Right lobe of liver (tissue), 6 donors: Measurements from ENCODE around the gene CBX1. TPM values are rescaled to one million over a fixed set of nuclear protein-coding genes. Genes with fewer than 3 reads are reported as not detected.

Experiments used
- ATAC-seq, 4 donors: fragments of 200-7000 bp; cut with Tn5 transposase; one replicate each; pipeline ENCODE4 v1.9.1; 2020; ENCODE audit warnings: mild to moderate bottlenecking in 4 of 4, moderate library complexity in 4 of 4
- DNase-seq, 3 donors: peaks; one replicate each; pipeline ENCODE4 v3.0.0-alpha.2; 2020
- H3K27ac ChIP-seq, 3 donors: fragments of 200-600 bp; one replicate each; pipeline ENCODE4 v1.8.0; 2022
- H3K27me3 ChIP-seq, 2 donors: fragments of 200-600 bp; one replicate each; pipeline ENCODE4 v1.8.0; 2022
- H3K36me3 ChIP-seq, 4 donors: fragments of 200-600 bp; sonication (generic) in 1 of 4; one replicate each; pipeline versions ENCODE4 v1.5.1 to v1.8.0; 2017 to 2022; ENCODE audit warnings: control low read depth in 1 of 4
- H3K4me1 ChIP-seq, 4 donors: fragments of 200-600 bp; sonication (generic) in 1 of 4; one replicate each; pipeline versions ENCODE4 v1.5.1 to v1.8.0; 2017 to 2022; ENCODE audit warnings: control low read depth in 1 of 4
- H3K4me3 ChIP-seq, 3 donors: fragments of 200-600 bp; one replicate each; pipeline ENCODE4 v1.8.0; 2022
- H3K9me3 ChIP-seq, 4 donors: fragments of 200-600 bp; sonication (generic) in 1 of 4; one replicate each; pipeline versions ENCODE4 v1.5.1 to v1.8.0; 2017 to 2022; ENCODE audit warnings: control low read depth in 1 of 4
- POLR2A ChIP-seq: fragments of 450-650 bp; IDR thresholded peaks from one replicate; pipeline ENCODE4 v1.6.1; 2017; ENCODE audit warnings: antibody characterized with exemption, mild to moderate bottlenecking
- WGBS: methylation state at CpG from one replicate; pipeline ENCODE4 v1.1.6; 2018; ENCODE audit warnings: low coverage, low lambda C conversion rate; ENCODE audit not compliant: insufficient coverage; ENCODE audit errors: missing lambda C conversion rate; 5-methylcytosine and 5-hydroxymethylcytosine counted together
- intact Hi-C, 2 donors: fragments of 100-400 bp; cut with DNase I; formaldehyde crosslinking; loops; one replicate each; pipeline versions ENCODE4 v1.11.2 to v1.14.1; 2022
- total RNA-seq, 6 experiments: library from RNA; depleted of rRNA in 2 of 6; stranded (reverse); fragments of >200 nt in 2 of 6; fragmentation: NEBNext Ultra II Directional in 3 of 6; extraction: Animal tissue kit (Norgen Biotek cat#: 25700) in 3 of 6; gene quantifications; one replicate each; pipeline versions ENCODE4 v1.1.0 to v1.2.4, GENCODE V29; 2016 to 2023
- TF ChIP-seq, protein P1 (sequence below), 4 donors: fragments of 200-600 bp in 3 of 4; fragments of 450-650 bp in 1 of 4; IDR thresholded peaks; one replicate each; pipeline versions ENCODE4 v1.5.1 to v1.8.0; 2016 to 2022; ENCODE audit warnings: antibody characterized with exemption in 4 of 4, mild to moderate bottlenecking in 2 of 4
- donor health status: DM: no; HTN: yes; CAD: no.
- donor health status: DM: no; HTN: no; CAD: no.
- donor health status: DM: no; HTN: no; CAD: no.
- donor health status: DM: no; HTN: yes; CAD: no.
- donor health status: DM: no; HTN: yes; CAD: no.

Gene CBX1
- total RNA-seq, 6 experiments from 2014 or later, result 7.0 to 10.5 (median 9.9) TPM

DNA sequence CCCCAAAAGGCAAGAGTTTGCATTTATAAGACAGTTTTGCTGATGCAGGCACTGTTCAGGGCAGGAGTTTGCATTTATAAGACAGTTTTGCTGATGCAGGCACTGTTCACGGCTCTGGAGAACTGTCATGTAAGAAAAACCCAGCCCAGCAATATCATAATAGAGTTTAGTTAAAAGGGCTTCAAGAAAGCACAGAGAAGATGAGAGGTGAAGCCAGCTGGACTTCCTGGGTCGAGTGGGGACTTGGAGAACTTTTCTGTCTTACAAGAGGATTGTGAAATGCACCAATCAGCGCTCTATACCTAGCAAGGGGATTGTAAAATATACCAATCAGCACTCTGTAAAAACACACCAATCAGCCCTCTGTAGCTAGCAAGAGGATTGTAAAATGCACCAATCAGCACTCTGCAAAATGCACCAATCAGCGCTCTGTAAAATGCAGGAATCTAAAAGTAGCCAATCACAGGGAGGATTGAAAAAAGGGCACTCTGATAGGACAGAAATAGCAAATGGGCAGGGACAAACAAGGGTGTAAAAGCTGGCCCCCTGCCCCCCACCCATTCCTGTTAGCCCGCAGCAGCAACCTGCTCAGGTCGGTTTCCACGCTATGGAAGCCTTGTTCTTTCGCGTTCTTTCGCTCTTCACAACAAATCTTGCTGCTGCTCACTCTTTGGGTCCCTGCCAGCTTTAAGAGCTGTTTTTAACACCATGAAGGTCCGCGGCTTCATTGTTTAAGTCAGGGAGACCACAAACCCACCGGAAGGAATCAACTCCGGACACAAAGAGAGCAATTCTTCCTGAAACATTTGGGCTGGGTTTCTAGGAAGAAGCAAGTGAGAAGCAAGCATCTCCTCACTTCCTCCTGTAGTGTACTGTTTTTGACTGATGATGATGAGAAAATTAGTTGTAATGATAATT lies 1.8 kb upstream of the CBX1 start:
- ATAC-seq (no peak), DNase-seq (no peak)
- H3K27ac ChIP-seq, result no peak overlapping the region
- no peaks in the 10 kb centered on the region for H3K36me3 ChIP-seq
- H3K9me3 ChIP-seq, result no peaks in the 10 kb centered on the region
- intact Hi-C loops, result no loop called here
- peaks cover 0 to 7% (median 0%) of the 10 kb centered on the region in 4 donors for H3K4me1 ChIP-seq
- WGBS, result 74% methylated on average over 12 of the region's 14 CpGs
- H3K4me3 ChIP-seq, result no peak overlapping the region
- no peak for TF ChIP-seq POLR2A
- TF ChIP-seq, protein P1, sequence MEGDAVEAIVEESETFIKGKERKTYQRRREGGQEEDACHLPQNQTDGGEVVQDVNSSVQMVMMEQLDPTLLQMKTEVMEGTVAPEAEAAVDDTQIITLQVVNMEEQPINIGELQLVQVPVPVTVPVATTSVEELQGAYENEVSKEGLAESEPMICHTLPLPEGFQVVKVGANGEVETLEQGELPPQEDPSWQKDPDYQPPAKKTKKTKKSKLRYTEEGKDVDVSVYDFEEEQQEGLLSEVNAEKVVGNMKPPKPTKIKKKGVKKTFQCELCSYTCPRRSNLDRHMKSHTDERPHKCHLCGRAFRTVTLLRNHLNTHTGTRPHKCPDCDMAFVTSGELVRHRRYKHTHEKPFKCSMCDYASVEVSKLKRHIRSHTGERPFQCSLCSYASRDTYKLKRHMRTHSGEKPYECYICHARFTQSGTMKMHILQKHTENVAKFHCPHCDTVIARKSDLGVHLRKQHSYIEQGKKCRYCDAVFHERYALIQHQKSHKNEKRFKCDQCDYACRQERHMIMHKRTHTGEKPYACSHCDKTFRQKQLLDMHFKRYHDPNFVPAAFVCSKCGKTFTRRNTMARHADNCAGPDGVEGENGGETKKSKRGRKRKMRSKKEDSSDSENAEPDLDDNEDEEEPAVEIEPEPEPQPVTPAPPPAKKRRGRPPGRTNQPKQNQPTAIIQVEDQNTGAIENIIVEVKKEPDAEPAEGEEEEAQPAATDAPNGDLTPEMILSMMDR (IDR thresholded peaks at IDR 0.05), result no peak
- H3K27me3 ChIP-seq, result no peaks in the 10 kb centered on the region

DNA sequence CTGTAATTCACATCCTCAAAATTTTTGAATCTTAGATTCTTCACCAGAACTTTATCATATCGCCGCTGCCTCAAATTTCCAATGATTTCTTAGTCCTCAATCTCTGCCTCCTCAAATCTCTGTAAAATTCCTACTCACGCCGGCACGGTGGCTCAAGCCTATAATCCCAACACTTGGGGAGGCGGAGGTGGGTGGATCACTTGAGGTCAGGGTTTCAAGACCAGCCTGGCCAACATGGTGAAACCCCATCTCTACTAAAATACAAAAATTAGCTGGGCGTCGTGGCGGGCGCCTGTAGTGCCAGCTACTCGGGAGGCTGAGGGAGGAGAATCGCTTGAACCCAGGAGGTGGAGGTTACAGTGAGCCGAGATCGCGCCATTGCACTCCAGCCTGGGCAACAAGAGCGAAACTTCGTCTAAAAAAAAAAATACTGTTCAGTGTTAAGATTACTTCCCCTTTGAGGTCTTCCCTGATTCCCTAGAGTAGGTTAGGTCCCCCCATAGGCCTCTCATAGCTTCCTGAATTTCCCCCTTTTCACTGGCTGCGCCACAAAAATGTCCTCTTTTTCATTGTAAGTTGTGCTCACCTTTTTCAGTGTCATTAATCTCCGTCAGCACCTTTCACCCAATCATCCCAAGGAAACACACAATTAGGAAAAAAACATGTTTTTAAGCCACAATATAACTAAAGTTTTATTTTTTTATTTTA lies 919 bp upstream of the CBX1 start:
- 71% methylated on average over 16 of the region's 19 CpGs for WGBS
- ATAC-seq (no peak), DNase-seq (no peak)
- no peaks in the 10 kb centered on the region for H3K36me3 ChIP-seq
- intact Hi-C loops, result no loop called here
- H3K27me3 ChIP-seq, result no peaks in the 10 kb centered on the region
- H3K27ac ChIP-seq, result peak overlapping the region in 1 of 3 donors; percentile 69
- H3K4me3 ChIP-seq, result no peak overlapping the region
- H3K9me3 ChIP-seq, result no peaks in the 10 kb centered on the region
- no peak for TF ChIP-seq POLR2A
- TF ChIP-seq, protein P1 (IDR thresholded peaks at IDR 0.05), result no peak
- H3K4me1 ChIP-seq, result peaks cover 0 to 6% (median 0%) of the 10 kb centered on the region in 4 donors

DNA sequence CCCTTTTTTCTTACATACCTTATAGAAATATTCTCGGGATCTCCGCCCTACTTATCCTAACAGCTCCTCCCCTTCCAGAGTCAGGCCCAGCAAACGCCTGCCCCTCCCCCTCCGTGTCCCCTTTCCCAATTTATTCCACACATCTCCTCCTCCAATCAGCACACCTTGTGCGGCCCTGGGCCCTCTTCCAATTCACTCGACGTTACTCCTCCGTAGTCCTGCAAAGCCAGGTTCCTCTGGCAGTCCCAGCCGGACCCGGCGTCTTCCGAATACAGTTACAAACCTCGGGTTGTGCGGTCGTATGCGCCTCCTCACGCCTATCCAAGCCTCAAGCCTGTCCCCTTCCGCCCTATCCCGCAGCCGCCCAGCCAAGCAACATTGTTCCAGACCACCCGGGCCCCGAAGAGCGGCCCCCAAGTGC lies 677 bp downstream of the CBX1 start:
- intact Hi-C loops, result no loop called here
- WGBS, result under 1% methylated on average over 23 of the region's 23 CpGs
- H3K36me3 ChIP-seq, result no peaks in the 10 kb centered on the region
- TF ChIP-seq POLR2A, result no peak
- TF ChIP-seq, protein P1 (IDR thresholded peaks at IDR 0.05), result no peak
- H3K4me1 ChIP-seq, result peaks cover 0 to 6% (median 0%) of the 10 kb centered on the region in 4 donors
- H3K4me3 ChIP-seq, result peak overlapping the region; percentile 89 to 100 (median 89)
- peak overlapping the region; percentile 7 to 69 (median 68) for H3K27ac ChIP-seq
- peak; percentile 13 to 22 (median 20) for ATAC-seq
- no peaks in the 10 kb centered on the region for H3K9me3 ChIP-seq
- DNase-seq, result peak; percentile 46 to 66 (median 63)
- H3K27me3 ChIP-seq, result no peaks in the 10 kb centered on the region

DNA sequence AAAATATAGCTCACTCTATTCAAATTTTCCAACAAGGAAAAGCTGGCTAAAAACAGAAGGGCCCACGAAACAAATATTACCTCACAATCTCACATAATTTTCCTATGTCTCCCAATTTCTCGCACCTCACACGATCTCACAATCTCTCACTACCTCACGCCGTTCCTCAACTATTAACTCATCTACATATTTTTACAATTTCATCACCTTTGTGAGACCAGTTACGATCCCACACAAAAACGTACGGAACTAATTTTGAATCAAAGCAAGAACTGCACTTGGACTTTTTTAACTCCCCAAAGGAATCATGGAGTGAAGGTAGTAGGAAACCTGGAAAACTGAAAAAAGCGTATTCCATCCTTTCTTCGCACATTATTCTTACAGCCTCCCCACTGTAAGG lies 1.1 kb downstream of the CBX1 start:
- peak overlapping the region in 1 of 3 donors; percentile 68 for H3K27ac ChIP-seq

More for the DNA sequence above, 1.1 kb downstream of the CBX1 start:
- Histone ChIP-seq H3K36me3 (no peaks in the 10 kb centered on the region), H3K4me3 (peak overlapping the region; percentile 89 to 100 (median 89)), H3K27me3 (no peaks in the 10 kb centered on the region), H3K9me3 (no peaks in the 10 kb centered on the region), H3K4me1 (peaks cover 0 to 6% (median 0%) of the 10 kb centered on the region in 4 donors)
- WGBS, result 54% methylated on average over 10 of the region's 10 CpGs
- intact Hi-C loops, result no loop called here
- DNase-seq, result no peak
- ATAC-seq, result no peak
- TF ChIP-seq POLR2A, result no peak
- TF ChIP-seq, protein P1 (IDR thresholded peaks at IDR 0.05), result no peak
